GM12878 (cell line): ENCODE measurements around the gene DSG1. TPM values are rescaled to one million over a fixed set of nuclear protein-coding genes. Genes with fewer than 3 reads are reported as not detected.

Experiments used
- ATAC-seq: fragments of 200-7000 bp; cut with Tn5 transposase; 3 replicates; pipeline ENCODE4 v1.9.1; 2020; ENCODE audit warnings: mild to moderate bottlenecking, moderate library complexity
- BruUV-seq: library from RNA; stranded (reverse); fragments of 400-500 nt; replicated peaks from 2 replicates; lab custom pipeline; 2021; lab: Mats Ljungman, UMichigan
- CTCF ChIA-PET: fragments of 300-600 bp; sonication (Branson Sonifier 250); formaldehyde crosslinking; extraction: SDS; loops from one replicate; lab custom pipeline; 2021; ENCODE audit warnings: inconsistent platforms; lab: Yijun Ruan, JAX
- POLR2A ChIA-PET: fragments of 350-600 bp; formaldehyde crosslinking; extraction: SDS; loops from one replicate; lab custom pipeline; 2021; ENCODE audit warnings: inconsistent platforms; lab: Charles Lee
- RAD21 ChIA-PET: fragments of 300-600 bp; sonication (Branson Sonifier 250); formaldehyde crosslinking; loops from one replicate; lab custom pipeline; 2023; ENCODE audit warnings: antibody characterized with exemption; ENCODE audit not compliant: unreplicated experiment; lab: Charles Lee
- SMC1A ChIA-PET: fragments of 300-600 bp; sonication (Branson Sonifier 250); formaldehyde crosslinking; loops from one replicate; lab custom pipeline; 2023; ENCODE audit not compliant: unreplicated experiment, uncharacterized antibody; lab: Charles Lee
- DNase-seq: peaks from one replicate; pipeline ENCODE4 v3.0.0-alpha.2; 2011; ENCODE audit warnings: low read depth, low spot score
- FAIRE-seq: peaks from 3 replicates; lab custom pipeline; 2011; peaks lifted over from hg19 to GRCh38; lab: Jason Lieb, UNC
- H2AFZ ChIP-seq: 2 replicates; pipeline ENCODE4 v1.6.0; 2011; ENCODE audit warnings: low read depth, low read length, control low read depth; ENCODE audit not compliant: control insufficient read depth
- H3K27ac ChIP-seq: 2 replicates; pipeline ENCODE4 v1.5.1; 2011; ENCODE audit warnings: control low read depth; ENCODE audit not compliant: control insufficient read depth, insufficient read depth
- H3K27me3 ChIP-seq, 2 experiments: replicated peaks in 1 of 2; 2 replicates each; pipeline versions ENCODE4 v1.6.0 to v1.6.1; 2011; ENCODE audit warnings: low read length in 1 of 2; ENCODE audit not compliant: control insufficient read depth in 2 of 2, insufficient read depth in 2 of 2
- H3K36me3 ChIP-seq, 2 experiments: 2 replicates each; pipeline ENCODE4 v1.5.1; 2011; ENCODE audit warnings: low read length in 1 of 2; ENCODE audit not compliant: control insufficient read depth in 2 of 2, insufficient read depth in 2 of 2
- H3K4me1 ChIP-seq: 2 replicates; pipeline ENCODE4 v1.6.1; 2011; ENCODE audit warnings: mild to moderate bottlenecking, low read length, moderate library complexity, mixed read lengths; ENCODE audit not compliant: control insufficient read depth, insufficient read depth
- H3K4me2 ChIP-seq: 2 replicates; pipeline ENCODE4 v1.6.0; 2011; ENCODE audit warnings: control low read depth; ENCODE audit not compliant: control insufficient read depth, insufficient read depth
- H3K4me3 ChIP-seq: fragments of 200-600 bp; sonication (generic); 2 replicates; pipeline ENCODE4 v1.5.1; 2016
- H3K79me2 ChIP-seq: 2 replicates; pipeline ENCODE4 v1.6.0; 2011; ENCODE audit warnings: low read length; ENCODE audit not compliant: control insufficient read depth, insufficient read depth
- H3K9ac ChIP-seq: 2 replicates; pipeline ENCODE4 v1.8.0; 2011; ENCODE audit warnings: low read length, control low read depth, mixed read lengths; ENCODE audit not compliant: control insufficient read depth, insufficient read depth
- H3K9me3 ChIP-seq: replicated peaks from 3 replicates; pipeline ENCODE4 v1.5.1; 2011; ENCODE audit warnings: mild to moderate bottlenecking, low read length; ENCODE audit not compliant: control insufficient read depth, insufficient read depth
- H4K20me1 ChIP-seq: 2 replicates; pipeline ENCODE4 v1.6.0; 2011; ENCODE audit not compliant: control insufficient read depth, insufficient read depth
- GABPA ChIP-seq: IDR thresholded peaks from 2 replicates; pipeline ENCODE4 v1.6.1; 2014; ENCODE audit warnings: antibody characterized with exemption, low read depth, mild to moderate bottlenecking, inconsistent platforms
- RAD51 ChIP-seq: fragments of 450-650 bp; IDR thresholded peaks from 2 replicates; pipeline ENCODE4 v1.6.1; 2016; ENCODE audit warnings: moderate library complexity, mild to moderate bottlenecking, inconsistent platforms
- YBX1 ChIP-seq: fragments of 450-650 bp; IDR thresholded peaks from 2 replicates; pipeline ENCODE4 v1.6.1; 2016; ENCODE audit warnings: antibody characterized with exemption
- in situ Hi-C: fragments of 300-500 bp; cut with MboI; formaldehyde crosslinking; loops from 9 replicates; pipeline ENCODE4 v1.14.3; 2018; ENCODE audit warnings: mixed read lengths
- intact Hi-C: fragments of 100-400 bp; cut with micrococcal nuclease; formaldehyde crosslinking; loops from one replicate; pipeline ENCODE4 v1.14.2; 2022; ENCODE audit not compliant: unreplicated experiment
- polyA plus RNA-seq, 11 experiments: library from polyadenylated mRNA; depleted of rRNA in 4 of 11; unstranded in 6 of 11; stranded (reverse) in 5 of 11; fragments of >200 nt; fragmentation: Nextera tagmentation in 4 of 11; fragmentation: Illumina TruSeq in 1 of 11; extraction: Ambion mirVana in 4 of 11; extraction: Trizol in 1 of 11; gene quantifications; 1 replicate in 1 of 11; 2 replicates in 10 of 11; pipeline versions ENCODE4 v1.2.1 to v1.2.3, GENCODE V29; 2011 to 2016; ENCODE audit warnings: inconsistent platforms in 2 of 11, missing spikeins in 2 of 11, low read depth in 1 of 11
- total RNA-seq, 4 experiments: library from RNA; depleted of rRNA in 3 of 4; stranded (reverse); fragments of >200 nt in 3 of 4; fragmentation: Illumina TruSeq in 1 of 4; extraction: Trizol in 1 of 4; gene quantifications; 2 replicates each; pipeline versions ENCODE4 v1.2.1 to v1.2.3, GENCODE V29; 2013 to 2021
- TF ChIP-seq, protein P1 (sequence below): fragments of 450-650 bp; IDR thresholded peaks from 2 replicates; pipeline ENCODE4 v1.6.1; 2018; ENCODE audit warnings: mild to moderate bottlenecking, low read depth, moderate library complexity; ENCODE audit not compliant: partially characterized antibody
- TF ChIP-seq, protein P2 (sequence below): fragments of 450-650 bp; IDR thresholded peaks from 2 replicates; pipeline ENCODE4 v1.6.1; 2017; ENCODE audit warnings: low read depth, mild to moderate bottlenecking, moderate library complexity
- TF ChIP-seq, protein P3 (sequence below): IDR thresholded peaks from 2 replicates; pipeline ENCODE4 v1.6.1; 2012; ENCODE audit warnings: low read depth, low read length, improper control_type of control experiment
- TF ChIP-seq, protein P4 (sequence below): fragments of 450-650 bp; IDR thresholded peaks from 2 replicates; pipeline ENCODE4 v1.6.1; 2016; ENCODE audit warnings: mild to moderate bottlenecking
- TF ChIP-seq, protein P5 (sequence below): fragments of 150-350 bp; IDR thresholded peaks from 2 replicates; pipeline ENCODE4 v1.6.1; 2014; ENCODE audit warnings: mild to moderate bottlenecking, low read depth, low read length
- TF ChIP-seq, protein P6 (sequence below): fragments of 450-650 bp; IDR thresholded peaks from 2 replicates; pipeline ENCODE4 v1.6.1; 2016; ENCODE audit warnings: mild to moderate bottlenecking

Gene DSG1
- total and polyA plus RNA-seq, 10 of the 15 experiments (the other 5 are each of a cell fraction or from before 2014, with no cell fraction given) = 0.10 to 5.0 (median 2.6) TPM

DNA sequence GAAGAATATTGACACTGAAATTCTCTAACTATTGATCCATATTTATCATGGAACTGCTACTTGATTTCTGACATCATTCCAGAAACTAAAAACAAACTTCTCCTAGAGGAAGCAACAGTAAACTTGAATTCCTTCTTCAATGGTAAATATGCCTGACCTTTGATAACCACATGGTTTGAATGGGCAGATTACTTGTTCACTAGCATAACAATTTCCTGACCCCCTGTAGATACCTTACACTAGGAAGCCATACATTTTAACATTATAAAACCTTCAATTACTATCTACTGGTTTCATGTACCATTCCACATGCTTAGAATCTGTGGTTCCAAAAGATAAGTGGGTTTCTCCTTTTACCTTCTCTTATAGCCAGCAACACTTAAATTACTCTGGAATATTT, 36.5 kb upstream of the DSG1 start:
- Histone ChIP-seq H3K36me3 (no peaks in the 10 kb centered on the region), H3K4me1 (no peaks in the 10 kb centered on the region), H2AFZ (no peak overlapping the region), H4K20me1 (no peaks in the 10 kb centered on the region), H3K27me3 (no peaks in the 10 kb centered on the region), H3K9ac (no peak overlapping the region), H3K4me3 (no peak overlapping the region), H3K27ac (no peak overlapping the region), H3K79me2 (no peaks in the 10 kb centered on the region), H3K4me2 (no peak overlapping the region), H3K9me3 (no peaks in the 10 kb centered on the region)
- no TSS peak for BruUV-seq
- POLR2A ChIA-PET = no interaction called here
- RAD21 ChIA-PET = no interaction called here
- SMC1A ChIA-PET = interaction anchor here (1.2 to 1.5 kb wide), 3 partner anchors 9 to 23 kb away, joined by 3 read pairs; no protein-coding TSS in a partner anchor
- in situ Hi-C loops = no loop called here
- ATAC-seq = no peak
- CTCF ChIA-PET = no interaction called here
- FAIRE-seq = no peak
- intact Hi-C loops = no loop called here
- no peak for DNase-seq
- TF ChIP-seq, protein P1, sequence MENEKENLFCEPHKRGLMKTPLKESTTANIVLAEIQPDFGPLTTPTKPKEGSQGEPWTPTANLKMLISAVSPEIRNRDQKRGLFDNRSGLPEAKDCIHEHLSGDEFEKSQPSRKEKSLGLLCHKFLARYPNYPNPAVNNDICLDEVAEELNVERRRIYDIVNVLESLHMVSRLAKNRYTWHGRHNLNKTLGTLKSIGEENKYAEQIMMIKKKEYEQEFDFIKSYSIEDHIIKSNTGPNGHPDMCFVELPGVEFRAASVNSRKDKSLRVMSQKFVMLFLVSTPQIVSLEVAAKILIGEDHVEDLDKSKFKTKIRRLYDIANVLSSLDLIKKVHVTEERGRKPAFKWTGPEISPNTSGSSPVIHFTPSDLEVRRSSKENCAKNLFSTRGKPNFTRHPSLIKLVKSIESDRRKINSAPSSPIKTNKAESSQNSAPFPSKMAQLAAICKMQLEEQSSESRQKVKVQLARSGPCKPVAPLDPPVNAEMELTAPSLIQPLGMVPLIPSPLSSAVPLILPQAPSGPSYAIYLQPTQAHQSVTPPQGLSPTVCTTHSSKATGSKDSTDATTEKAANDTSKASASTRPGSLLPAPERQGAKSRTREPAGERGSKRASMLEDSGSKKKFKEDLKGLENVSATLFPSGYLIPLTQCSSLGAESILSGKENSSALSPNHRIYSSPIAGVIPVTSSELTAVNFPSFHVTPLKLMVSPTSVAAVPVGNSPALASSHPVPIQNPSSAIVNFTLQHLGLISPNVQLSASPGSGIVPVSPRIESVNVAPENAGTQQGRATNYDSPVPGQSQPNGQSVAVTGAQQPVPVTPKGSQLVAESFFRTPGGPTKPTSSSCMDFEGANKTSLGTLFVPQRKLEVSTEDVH = no peak
- TF ChIP-seq YBX1 (no peak), GABPA (no peak), RAD51 (no peak)
- TF ChIP-seq, protein P2, sequence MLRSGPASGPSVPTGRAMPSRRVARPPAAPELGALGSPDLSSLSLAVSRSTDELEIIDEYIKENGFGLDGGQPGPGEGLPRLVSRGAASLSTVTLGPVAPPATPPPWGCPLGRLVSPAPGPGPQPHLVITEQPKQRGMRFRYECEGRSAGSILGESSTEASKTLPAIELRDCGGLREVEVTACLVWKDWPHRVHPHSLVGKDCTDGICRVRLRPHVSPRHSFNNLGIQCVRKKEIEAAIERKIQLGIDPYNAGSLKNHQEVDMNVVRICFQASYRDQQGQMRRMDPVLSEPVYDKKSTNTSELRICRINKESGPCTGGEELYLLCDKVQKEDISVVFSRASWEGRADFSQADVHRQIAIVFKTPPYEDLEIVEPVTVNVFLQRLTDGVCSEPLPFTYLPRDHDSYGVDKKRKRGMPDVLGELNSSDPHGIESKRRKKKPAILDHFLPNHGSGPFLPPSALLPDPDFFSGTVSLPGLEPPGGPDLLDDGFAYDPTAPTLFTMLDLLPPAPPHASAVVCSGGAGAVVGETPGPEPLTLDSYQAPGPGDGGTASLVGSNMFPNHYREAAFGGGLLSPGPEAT = no peak
- TF ChIP-seq, protein P3, sequence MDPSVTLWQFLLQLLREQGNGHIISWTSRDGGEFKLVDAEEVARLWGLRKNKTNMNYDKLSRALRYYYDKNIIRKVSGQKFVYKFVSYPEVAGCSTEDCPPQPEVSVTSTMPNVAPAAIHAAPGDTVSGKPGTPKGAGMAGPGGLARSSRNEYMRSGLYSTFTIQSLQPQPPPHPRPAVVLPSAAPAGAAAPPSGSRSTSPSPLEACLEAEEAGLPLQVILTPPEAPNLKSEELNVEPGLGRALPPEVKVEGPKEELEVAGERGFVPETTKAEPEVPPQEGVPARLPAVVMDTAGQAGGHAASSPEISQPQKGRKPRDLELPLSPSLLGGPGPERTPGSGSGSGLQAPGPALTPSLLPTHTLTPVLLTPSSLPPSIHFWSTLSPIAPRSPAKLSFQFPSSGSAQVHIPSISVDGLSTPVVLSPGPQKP = no peak
- TF ChIP-seq, protein P4, sequence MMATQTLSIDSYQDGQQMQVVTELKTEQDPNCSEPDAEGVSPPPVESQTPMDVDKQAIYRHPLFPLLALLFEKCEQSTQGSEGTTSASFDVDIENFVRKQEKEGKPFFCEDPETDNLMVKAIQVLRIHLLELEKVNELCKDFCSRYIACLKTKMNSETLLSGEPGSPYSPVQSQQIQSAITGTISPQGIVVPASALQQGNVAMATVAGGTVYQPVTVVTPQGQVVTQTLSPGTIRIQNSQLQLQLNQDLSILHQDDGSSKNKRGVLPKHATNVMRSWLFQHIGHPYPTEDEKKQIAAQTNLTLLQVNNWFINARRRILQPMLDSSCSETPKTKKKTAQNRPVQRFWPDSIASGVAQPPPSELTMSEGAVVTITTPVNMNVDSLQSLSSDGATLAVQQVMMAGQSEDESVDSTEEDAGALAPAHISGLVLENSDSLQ = no peak
- TF ChIP-seq, protein P5, sequence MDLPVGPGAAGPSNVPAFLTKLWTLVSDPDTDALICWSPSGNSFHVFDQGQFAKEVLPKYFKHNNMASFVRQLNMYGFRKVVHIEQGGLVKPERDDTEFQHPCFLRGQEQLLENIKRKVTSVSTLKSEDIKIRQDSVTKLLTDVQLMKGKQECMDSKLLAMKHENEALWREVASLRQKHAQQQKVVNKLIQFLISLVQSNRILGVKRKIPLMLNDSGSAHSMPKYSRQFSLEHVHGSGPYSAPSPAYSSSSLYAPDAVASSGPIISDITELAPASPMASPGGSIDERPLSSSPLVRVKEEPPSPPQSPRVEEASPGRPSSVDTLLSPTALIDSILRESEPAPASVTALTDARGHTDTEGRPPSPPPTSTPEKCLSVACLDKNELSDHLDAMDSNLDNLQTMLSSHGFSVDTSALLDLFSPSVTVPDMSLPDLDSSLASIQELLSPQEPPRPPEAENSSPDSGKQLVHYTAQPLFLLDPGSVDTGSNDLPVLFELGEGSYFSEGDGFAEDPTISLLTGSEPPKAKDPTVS = no peak
- TF ChIP-seq, protein P6, sequence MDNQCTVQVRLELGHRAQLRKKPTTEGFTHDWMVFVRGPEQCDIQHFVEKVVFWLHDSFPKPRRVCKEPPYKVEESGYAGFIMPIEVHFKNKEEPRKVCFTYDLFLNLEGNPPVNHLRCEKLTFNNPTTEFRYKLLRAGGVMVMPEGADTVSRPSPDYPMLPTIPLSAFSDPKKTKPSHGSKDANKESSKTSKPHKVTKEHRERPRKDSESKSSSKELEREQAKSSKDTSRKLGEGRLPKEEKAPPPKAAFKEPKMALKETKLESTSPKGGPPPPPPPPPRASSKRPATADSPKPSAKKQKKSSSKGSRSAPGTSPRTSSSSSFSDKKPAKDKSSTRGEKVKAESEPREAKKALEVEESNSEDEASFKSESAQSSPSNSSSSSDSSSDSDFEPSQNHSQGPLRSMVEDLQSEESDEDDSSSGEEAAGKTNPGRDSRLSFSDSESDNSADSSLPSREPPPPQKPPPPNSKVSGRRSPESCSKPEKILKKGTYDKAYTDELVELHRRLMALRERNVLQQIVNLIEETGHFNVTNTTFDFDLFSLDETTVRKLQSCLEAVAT = no peak
